ENCODE measurements around the gene DTWD2.
"Not testable (repeated sequence)": the region's sequence is repeated elsewhere in the genome, so short reads cannot be mapped to it uniquely, and the experiment has no call there.

GRCh38 chr5:118973779-118974445, 14.4 kb downstream of the DTWD2 start:
- TF ChIP-seq, protein P1, sequence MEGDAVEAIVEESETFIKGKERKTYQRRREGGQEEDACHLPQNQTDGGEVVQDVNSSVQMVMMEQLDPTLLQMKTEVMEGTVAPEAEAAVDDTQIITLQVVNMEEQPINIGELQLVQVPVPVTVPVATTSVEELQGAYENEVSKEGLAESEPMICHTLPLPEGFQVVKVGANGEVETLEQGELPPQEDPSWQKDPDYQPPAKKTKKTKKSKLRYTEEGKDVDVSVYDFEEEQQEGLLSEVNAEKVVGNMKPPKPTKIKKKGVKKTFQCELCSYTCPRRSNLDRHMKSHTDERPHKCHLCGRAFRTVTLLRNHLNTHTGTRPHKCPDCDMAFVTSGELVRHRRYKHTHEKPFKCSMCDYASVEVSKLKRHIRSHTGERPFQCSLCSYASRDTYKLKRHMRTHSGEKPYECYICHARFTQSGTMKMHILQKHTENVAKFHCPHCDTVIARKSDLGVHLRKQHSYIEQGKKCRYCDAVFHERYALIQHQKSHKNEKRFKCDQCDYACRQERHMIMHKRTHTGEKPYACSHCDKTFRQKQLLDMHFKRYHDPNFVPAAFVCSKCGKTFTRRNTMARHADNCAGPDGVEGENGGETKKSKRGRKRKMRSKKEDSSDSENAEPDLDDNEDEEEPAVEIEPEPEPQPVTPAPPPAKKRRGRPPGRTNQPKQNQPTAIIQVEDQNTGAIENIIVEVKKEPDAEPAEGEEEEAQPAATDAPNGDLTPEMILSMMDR (IDR thresholded peaks at IDR 0.05) = not testable (repeated sequence)
- TF ChIP-seq EP300, POLR2A (IDR thresholded peaks at IDR 0.05): not testable (repeated sequence)
